Nephron (organoid): ENCODE results near the gene RFESD.

ENCODE experiments used
- H3K27ac Mint-ChIP-seq, 3 experiments: 2 replicates each; pipeline ENCODE4 v1.8.0; 2020; ENCODE audit warnings: mixed read lengths in 3 of 3, mild to moderate bottlenecking in 2 of 3, moderate library complexity in 1 of 3
- H3K27me3 Mint-ChIP-seq: 2 replicates; pipeline ENCODE4 v1.8.0; 2021; ENCODE audit warnings: low read depth, mild to moderate bottlenecking, moderate library complexity, mixed read lengths
- H3K36me3 Mint-ChIP-seq: 2 replicates; pipeline ENCODE4 v1.8.0; 2020; ENCODE audit warnings: low read depth, mixed read lengths
- H3K4me1 Mint-ChIP-seq: 2 replicates; pipeline ENCODE4 v1.8.0; 2020; ENCODE audit warnings: mixed read lengths
- H3K4me3 Mint-ChIP-seq, 3 experiments: 2 replicates each; pipeline ENCODE4 v1.8.0; 2020; ENCODE audit warnings: mild to moderate bottlenecking in 3 of 3, mixed read lengths in 3 of 3, moderate library complexity in 2 of 3
- H3K9me3 Mint-ChIP-seq: 2 replicates; pipeline ENCODE4 v1.8.0; 2020; ENCODE audit warnings: mixed read lengths
- TF ChIP-seq, protein P1 (sequence below), 3 experiments: fragments of 200-600 bp; sonication (generic); IDR thresholded peaks; one replicate each; pipeline ENCODE4 v1.5.0; 2021; ENCODE audit warnings: antibody characterized with exemption in 3 of 3; ENCODE audit not compliant: unreplicated experiment in 3 of 3

RFESD gene

DNA sequence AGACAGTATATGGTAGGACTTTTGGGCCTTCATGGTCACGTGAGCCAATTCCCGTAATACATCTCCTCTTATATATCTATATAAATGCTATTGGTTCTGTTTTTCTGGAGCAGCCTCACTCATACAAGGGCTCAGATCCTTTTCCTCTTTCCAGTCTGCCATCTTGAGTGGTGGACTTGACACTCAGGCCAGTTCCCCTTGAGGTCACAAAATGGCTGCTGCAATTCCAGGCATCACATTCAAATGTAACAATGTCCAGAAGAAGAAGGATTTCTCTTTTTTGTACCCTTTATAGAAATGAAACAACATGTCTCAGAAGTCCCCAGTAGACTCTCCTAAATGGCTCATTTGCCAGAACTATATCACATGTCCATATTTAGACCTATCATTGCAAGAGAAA lies 22.2 kb upstream of the RFESD start:
- TF ChIP-seq, protein P1, sequence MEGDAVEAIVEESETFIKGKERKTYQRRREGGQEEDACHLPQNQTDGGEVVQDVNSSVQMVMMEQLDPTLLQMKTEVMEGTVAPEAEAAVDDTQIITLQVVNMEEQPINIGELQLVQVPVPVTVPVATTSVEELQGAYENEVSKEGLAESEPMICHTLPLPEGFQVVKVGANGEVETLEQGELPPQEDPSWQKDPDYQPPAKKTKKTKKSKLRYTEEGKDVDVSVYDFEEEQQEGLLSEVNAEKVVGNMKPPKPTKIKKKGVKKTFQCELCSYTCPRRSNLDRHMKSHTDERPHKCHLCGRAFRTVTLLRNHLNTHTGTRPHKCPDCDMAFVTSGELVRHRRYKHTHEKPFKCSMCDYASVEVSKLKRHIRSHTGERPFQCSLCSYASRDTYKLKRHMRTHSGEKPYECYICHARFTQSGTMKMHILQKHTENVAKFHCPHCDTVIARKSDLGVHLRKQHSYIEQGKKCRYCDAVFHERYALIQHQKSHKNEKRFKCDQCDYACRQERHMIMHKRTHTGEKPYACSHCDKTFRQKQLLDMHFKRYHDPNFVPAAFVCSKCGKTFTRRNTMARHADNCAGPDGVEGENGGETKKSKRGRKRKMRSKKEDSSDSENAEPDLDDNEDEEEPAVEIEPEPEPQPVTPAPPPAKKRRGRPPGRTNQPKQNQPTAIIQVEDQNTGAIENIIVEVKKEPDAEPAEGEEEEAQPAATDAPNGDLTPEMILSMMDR (IDR thresholded peaks at IDR 0.05; ENCODE audit: unreplicated experiment in 3 of 3) = no peak
- no peaks in the 10 kb centered on the region for H3K36me3 Mint-ChIP-seq
- H3K9me3 Mint-ChIP-seq = no peaks in the 10 kb centered on the region

DNA sequence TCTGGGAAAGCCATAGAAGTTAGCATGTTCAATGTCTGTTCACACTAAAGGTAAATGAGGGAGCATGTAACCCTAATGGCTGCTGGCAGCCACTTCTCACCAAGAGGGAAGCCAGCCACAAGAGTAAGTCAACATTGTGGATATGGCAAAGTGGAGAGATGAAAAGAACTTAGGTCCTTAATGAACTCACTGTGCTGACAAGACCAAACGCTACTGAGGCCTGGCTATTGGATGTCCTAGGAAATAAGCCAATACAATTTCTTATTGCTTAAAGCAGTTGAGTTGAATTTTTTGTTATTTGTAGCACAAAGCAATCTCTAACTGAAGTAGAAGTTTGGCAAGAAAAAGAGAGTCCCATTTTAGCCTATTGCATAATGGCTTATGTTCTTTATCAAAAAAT lies 19.9 kb upstream of the RFESD start:
- Mint-ChIP-seq H3K9me3 (no peaks in the 10 kb centered on the region), H3K4me1 (peaks cover 1% of the 10 kb centered on the region), H3K36me3 (no peaks in the 10 kb centered on the region), H3K4me3 (no peak overlapping the region), H3K27ac (no peak overlapping the region), H3K27me3 (peaks cover 26% of the 10 kb centered on the region)
- TF ChIP-seq, protein P1 (IDR thresholded peaks at IDR 0.05; ENCODE audit: unreplicated experiment in 3 of 3) = no peak

More for the DNA sequence above, 22.2 kb upstream of the RFESD start:
- Mint-ChIP-seq H3K27me3 (peaks cover 40% of the 10 kb centered on the region), H3K4me1 (peaks cover 11% of the 10 kb centered on the region), H3K4me3 (no peak overlapping the region), H3K27ac (no peak overlapping the region)

DNA sequence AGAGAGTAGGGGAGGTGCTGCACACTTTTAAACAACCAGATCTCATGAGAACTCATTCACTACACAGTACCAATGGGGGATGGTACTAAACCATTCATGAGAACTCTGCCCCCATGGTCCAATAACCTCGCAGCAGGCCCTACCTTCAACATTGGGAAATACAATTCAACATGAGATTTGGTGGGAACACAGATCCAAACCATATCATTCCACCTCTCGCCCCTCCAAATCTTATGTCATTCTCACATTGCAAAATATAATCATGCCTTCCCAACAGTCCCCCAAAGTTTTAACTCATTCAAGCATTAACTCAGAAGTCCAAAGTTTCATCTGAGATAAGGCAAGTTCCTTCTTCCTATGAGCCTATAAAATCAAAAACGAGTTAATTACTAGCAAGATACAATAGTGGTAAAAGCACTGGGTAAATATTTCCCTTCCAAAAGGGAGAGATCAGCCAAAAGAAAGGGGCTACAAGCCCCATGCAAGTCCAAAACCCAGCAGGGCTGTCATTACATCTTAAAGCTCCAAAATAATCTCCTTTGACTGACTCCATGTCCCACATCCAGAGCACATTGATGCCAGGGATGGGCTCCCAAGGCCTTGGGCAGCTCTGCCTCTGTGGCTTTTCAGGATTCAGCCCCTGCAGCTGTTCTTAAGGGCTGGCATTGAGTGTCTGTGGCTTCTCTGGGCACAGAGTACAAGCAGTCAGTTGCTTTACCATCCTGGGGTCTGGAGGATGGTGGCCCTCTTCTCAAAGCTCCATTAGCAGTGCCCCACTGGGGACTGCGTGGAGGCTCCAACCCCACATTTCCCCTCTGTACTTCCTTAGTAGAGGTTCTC lies 18.4 kb upstream of the RFESD start:
- Mint-ChIP-seq H3K4me1 (no peaks in the 10 kb centered on the region), H3K36me3 (no peaks in the 10 kb centered on the region), H3K4me3 (no peak overlapping the region), H3K27ac (no peak overlapping the region), H3K9me3 (no peaks in the 10 kb centered on the region), H3K27me3 (peaks cover 12% of the 10 kb centered on the region)
- TF ChIP-seq, protein P1 (IDR thresholded peaks at IDR 0.05; ENCODE audit: unreplicated experiment in 3 of 3) = no peak

DNA sequence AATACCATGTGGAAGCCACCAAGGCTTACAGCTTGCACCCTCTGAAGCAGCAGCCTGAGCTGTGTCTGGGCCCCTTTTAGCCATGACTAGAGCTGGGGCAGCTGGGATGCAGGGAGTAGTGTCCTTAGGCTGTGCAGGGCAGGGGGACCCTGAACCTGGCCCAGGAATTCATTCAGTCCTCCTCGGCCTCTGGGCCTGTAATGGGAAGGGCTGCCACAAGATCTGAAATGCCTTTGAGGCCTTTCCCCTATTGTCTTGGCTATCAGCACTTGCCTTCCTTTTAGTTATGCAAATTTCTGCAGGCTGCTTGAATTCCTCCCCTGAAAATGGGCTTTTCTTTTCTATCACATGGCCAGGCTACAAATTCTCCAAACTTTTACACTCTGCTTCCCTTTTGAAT lies 17.6 kb upstream of the RFESD start:
- TF ChIP-seq, protein P1 (IDR thresholded peaks at IDR 0.05; ENCODE audit: unreplicated experiment in 3 of 3) = no peak
- no peak overlapping the region for H3K4me3 Mint-ChIP-seq
- no peak overlapping the region for H3K27ac Mint-ChIP-seq
- H3K36me3 Mint-ChIP-seq = no peaks in the 10 kb centered on the region
- H3K27me3 Mint-ChIP-seq = peaks cover 6% of the 10 kb centered on the region
- H3K9me3 Mint-ChIP-seq = peaks cover 2% of the 10 kb centered on the region
- no peaks in the 10 kb centered on the region for H3K4me1 Mint-ChIP-seq

- Mint-ChIP-seq H3K4me3 (no peak overlapping the region), H3K27ac (no peak overlapping the region), H3K27me3 (no peaks in the 10 kb centered on the region), H3K36me3 (no peaks in the 10 kb centered on the region), H3K9me3 (peaks cover 2% of the 10 kb centered on the region), H3K4me1 (no peaks in the 10 kb centered on the region)
- TF ChIP-seq, protein P1 (IDR thresholded peaks at IDR 0.05; ENCODE audit: unreplicated experiment in 3 of 3) = no peak
Observed at GRCh38 chr5:95630394-95630917, 16.1 kb upstream of the RFESD start.
